ENCODE data around the gene CYP2U1.
"Not testable (repeated sequence)": the region's sequence is repeated elsewhere in the genome, so short reads cannot be mapped to it uniquely, and the experiment has no call there.

CYP2U1 gene

GRCh38 chr4:107922486-107923473 is 8.6 kb upstream of the CYP2U1 start:
- DNase-seq: no peak

GRCh38 chr4:107925713-107926112 is 5.6 kb upstream of the CYP2U1 start:
- DNase-seq: not testable (repeated sequence)

- not testable (repeated sequence) for DNase-seq
Measured at GRCh38 chr4:107926875-107927274, 4.5 kb upstream of the CYP2U1 start.

GRCh38 chr4:107931775-107932321 is 499 bp downstream of the CYP2U1 start:
- peak; percentile 73 for DNase-seq

GRCh38 chr4:107935246-107935645 is 3.9 kb downstream of the CYP2U1 start:
- DNase-seq: no peak

GRCh38 chr4:107937040-107937439 is 5.7 kb downstream of the CYP2U1 start:
- no peak for DNase-seq

- DNase-seq: no peak
Measured at GRCh38 chr4:107939307-107939706, 8.0 kb downstream of the CYP2U1 start.

- no peak for DNase-seq
Measured at GRCh38 chr4:107945809-107946208, 14.5 kb downstream of the CYP2U1 start.

- DNase-seq: no peak
Measured at GRCh38 chr4:107950746-107951540, 19.6 kb downstream of the CYP2U1 start.

- DNase-seq: no peak
Measured at GRCh38 chr4:107951551-107951950, 20.2 kb downstream of the CYP2U1 start.

- no peak for DNase-seq
Measured at GRCh38 chr4:107956011-107956410, 24.7 kb downstream of the CYP2U1 start.

- no peak for DNase-seq
Measured at GRCh38 chr4:107966903-107967302, 35.6 kb downstream of the CYP2U1 start.

- DNase-seq: not testable (repeated sequence)
Measured at GRCh38 chr4:107967519-107967918, 36.2 kb downstream of the CYP2U1 start.

GRCh38 chr4:107967921-107968320 is 36.6 kb downstream of the CYP2U1 start:
- not testable (repeated sequence) for DNase-seq

GRCh38 chr4:107970063-107970798 is 38.9 kb downstream of the CYP2U1 start:
- DNase-seq: no peak

GRCh38 chr4:107972605-107973004 is 41.3 kb downstream of the CYP2U1 start:
- DNase-seq: no peak

GRCh38 chr4:107974523-107974922 is 43.2 kb downstream of the CYP2U1 start:
- no peak for DNase-seq

- no peak for DNase-seq
Measured at GRCh38 chr4:107977482-107977881, 46.1 kb downstream of the CYP2U1 start.

- no peak for DNase-seq
Measured at GRCh38 chr4:107977966-107978705, 46.8 kb downstream of the CYP2U1 start.

- no peak for DNase-seq
Measured at GRCh38 chr4:107978716-107979451, 47.5 kb downstream of the CYP2U1 start.
